ENCODE data around the gene GSTCD. TPM values are rescaled to one million over a fixed set of nuclear protein-coding genes. Genes with fewer than 3 reads are reported as not detected.

Gene GSTCD
- total RNA-seq, 5 donors from 2014 or later (not counting 1 experiment from before 2014, with no cell fraction given), result 5.1 to 7.5 (median 5.2) TPM

DNA sequence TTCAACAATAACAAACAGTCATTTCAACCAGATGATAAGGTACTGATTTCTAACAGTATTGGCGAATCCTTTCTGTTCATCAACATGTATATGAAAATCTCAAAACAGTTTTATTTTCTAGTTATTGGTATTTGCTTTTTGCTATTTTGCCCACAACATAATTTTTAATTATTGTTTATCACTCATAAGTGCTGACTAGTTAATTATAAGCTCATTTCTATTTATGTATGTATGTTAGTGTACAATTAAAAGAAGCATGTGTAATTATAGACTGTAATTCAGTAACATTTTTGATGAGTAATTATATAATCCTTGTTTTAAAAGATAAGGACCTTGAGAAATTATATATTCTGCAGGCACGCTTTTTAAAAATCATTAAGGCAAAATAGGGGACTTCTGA, 119.5 kb downstream of the GSTCD start:
- ATAC-seq (replicated peaks in 1 of 4) (no peak), DNase-seq (no peak)
- WGBS (ENCODE audit: insufficient coverage), result no CpG with 5 or more reads among the region's 2 CpGs
- ChIA-PET POLR2A (no interaction called here), CTCF (no interaction called here)
- H3K27ac Mint-ChIP-seq, result no peak overlapping the region
- no peak overlapping the region for H3K27ac ChIP-seq (ENCODE audit: low read length)
- H3K4me1 Mint-ChIP-seq, result no peaks in the 10 kb centered on the region
- peaks cover 2 to 12% (median 10%) of the 10 kb centered on the region in 3 donors for H3K9me3 Mint-ChIP-seq
- H3K27me3 Mint-ChIP-seq, result no peaks in the 10 kb centered on the region
- no peaks in the 10 kb centered on the region for H3K27me3 ChIP-seq (replicated peaks in 1 of 2; ENCODE audit: control insufficient read depth in 2 of 2, extremely low read depth in 1 of 2, insufficient read depth in 2 of 2, low read length in 1 of 2)
- peaks cover 46% of the 10 kb centered on the region for H3K36me3 Mint-ChIP-seq
- H3K4me1 ChIP-seq (ENCODE audit: control insufficient read depth in 1 of 2, extremely low read depth in 1 of 2, insufficient read depth in 2 of 2, low read length in 2 of 2), result no peaks in the 10 kb centered on the region
- no peak overlapping the region for H3K4me3 Mint-ChIP-seq
- no peaks in the 10 kb centered on the region for H3K36me3 ChIP-seq (ENCODE audit: control insufficient read depth in 2 of 2, extremely low read depth in 1 of 2, insufficient read depth in 1 of 2, low read length in 1 of 2)
- H3K9me3 ChIP-seq, result no peaks in the 10 kb centered on the region
- no peak overlapping the region for H3K4me3 ChIP-seq (ENCODE audit: control insufficient read depth in 1 of 2, extremely low read depth in 1 of 2, low read length in 1 of 2)

DNA sequence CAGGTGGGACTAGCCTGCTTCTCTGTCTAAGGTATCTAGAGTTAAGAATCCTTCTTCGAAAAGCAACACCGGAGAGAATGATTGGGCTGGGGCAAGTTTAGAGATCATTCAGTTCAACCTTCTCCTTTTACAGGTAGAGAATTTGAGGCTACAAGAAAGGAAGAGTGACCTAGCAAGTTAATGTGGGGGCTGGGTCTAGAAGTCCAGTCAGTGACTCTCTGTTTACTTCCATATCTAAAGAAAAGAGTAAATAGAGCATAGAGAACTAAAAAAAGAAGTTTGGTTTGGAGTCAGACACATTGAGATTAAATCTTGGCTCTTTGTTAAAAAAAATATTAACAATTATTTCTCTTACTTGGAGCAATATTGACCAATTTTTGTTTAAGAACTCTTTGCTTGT, 122.6 kb downstream of the GSTCD start:
- no peaks in the 10 kb centered on the region for H3K9me3 ChIP-seq
- no peak overlapping the region for H3K27ac ChIP-seq (ENCODE audit: low read length)
- no peaks in the 10 kb centered on the region for H3K4me1 ChIP-seq (ENCODE audit: control insufficient read depth in 1 of 2, extremely low read depth in 1 of 2, insufficient read depth in 2 of 2, low read length in 2 of 2)
- WGBS (ENCODE audit: insufficient coverage), result no CpG with 5 or more reads among the region's 2 CpGs
- H3K4me1 Mint-ChIP-seq, result no peaks in the 10 kb centered on the region
- peaks cover 2 to 12% (median 10%) of the 10 kb centered on the region in 3 donors for H3K9me3 Mint-ChIP-seq
- DNase-seq (no peak), ATAC-seq (replicated peaks in 1 of 4) (no peak)
- H3K4me3 Mint-ChIP-seq, result no peak overlapping the region
- CTCF ChIA-PET, result no interaction called here
- no peaks in the 10 kb centered on the region for H3K27me3 Mint-ChIP-seq
- no peaks in the 10 kb centered on the region for H3K27me3 ChIP-seq (replicated peaks in 1 of 2; ENCODE audit: control insufficient read depth in 2 of 2, extremely low read depth in 1 of 2, insufficient read depth in 2 of 2, low read length in 1 of 2)
- POLR2A ChIA-PET, result no interaction called here
- no peak overlapping the region for H3K4me3 ChIP-seq (ENCODE audit: control insufficient read depth in 1 of 2, extremely low read depth in 1 of 2, low read length in 1 of 2)
- no peak overlapping the region for H3K27ac Mint-ChIP-seq
- peaks cover 38% of the 10 kb centered on the region for H3K36me3 Mint-ChIP-seq
- H3K36me3 ChIP-seq (ENCODE audit: control insufficient read depth in 2 of 2, extremely low read depth in 1 of 2, insufficient read depth in 1 of 2, low read length in 1 of 2), result no peaks in the 10 kb centered on the region

DNA sequence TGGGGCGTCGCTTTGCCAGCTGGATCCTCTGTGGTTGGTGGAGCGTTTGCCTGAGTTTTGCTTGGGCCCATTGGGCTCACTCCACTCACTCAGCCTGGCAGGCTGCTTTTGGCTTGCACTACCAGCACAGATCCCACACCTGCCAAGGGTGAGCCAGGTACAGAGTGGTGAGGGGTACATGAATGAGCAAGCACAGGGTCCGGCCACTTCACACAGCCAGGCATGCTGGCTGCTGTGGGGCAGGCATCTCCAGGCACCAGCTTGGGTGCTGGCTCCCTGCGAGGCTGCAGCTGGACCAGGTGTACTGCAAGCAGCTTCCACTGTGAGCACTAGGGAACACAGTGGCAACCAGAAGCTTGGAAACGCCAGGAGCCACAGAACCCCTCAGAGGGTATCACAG, 126.6 kb downstream of the GSTCD start:
- no peaks in the 10 kb centered on the region for H3K27me3 Mint-ChIP-seq
- POLR2A ChIA-PET, result no interaction called here

DNA sequence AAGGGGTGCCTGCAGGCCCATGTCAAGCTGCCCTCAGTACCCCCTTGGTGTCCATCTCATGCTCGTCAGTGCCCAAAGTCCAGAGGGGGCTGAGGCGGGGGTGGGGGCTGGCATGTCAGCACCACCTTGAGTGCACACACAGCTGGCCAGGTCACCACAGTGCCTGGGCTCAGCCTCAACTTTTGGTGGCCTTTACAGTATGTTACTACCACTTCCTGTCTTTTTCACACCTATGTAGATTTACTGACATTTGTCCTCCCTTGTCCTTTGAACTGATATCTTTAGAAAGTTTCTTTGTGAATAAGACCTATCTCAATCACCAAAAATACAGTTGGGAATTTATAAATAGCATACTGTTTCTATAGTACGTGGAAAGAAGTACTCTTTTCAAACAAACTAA, 128.0 kb downstream of the GSTCD start:
- WGBS (ENCODE audit: insufficient coverage), result 100% methylated on average over 2 of the region's 3 CpGs
- POLR2A ChIA-PET, result no interaction called here
- ATAC-seq (replicated peaks in 1 of 4) (no peak), DNase-seq (no peak)
- CTCF ChIA-PET, result no interaction called here
- Mint-ChIP-seq H3K9me3 (peaks cover 0 to 3% (median 0%) of the 10 kb centered on the region in 3 donors), H3K27ac (no peak overlapping the region), H3K4me3 (no peak overlapping the region), H3K27me3 (no peaks in the 10 kb centered on the region), H3K36me3 (peaks cover 50% of the 10 kb centered on the region), H3K4me1 (no peaks in the 10 kb centered on the region)
- Histone ChIP-seq H3K9me3 (no peaks in the 10 kb centered on the region), H3K27me3 (replicated peaks in 1 of 2; ENCODE audit: control insufficient read depth in 2 of 2, extremely low read depth in 1 of 2, insufficient read depth in 2 of 2, low read length in 1 of 2) (no peaks in the 10 kb centered on the region), H3K27ac (ENCODE audit: low read length) (no peak overlapping the region), H3K36me3 (ENCODE audit: control insufficient read depth in 2 of 2, extremely low read depth in 1 of 2, insufficient read depth in 1 of 2, low read length in 1 of 2) (no peaks in the 10 kb centered on the region), H3K4me3 (ENCODE audit: control insufficient read depth in 1 of 2, extremely low read depth in 1 of 2, low read length in 1 of 2) (no peak overlapping the region), H3K4me1 (ENCODE audit: control insufficient read depth in 1 of 2, extremely low read depth in 1 of 2, insufficient read depth in 2 of 2, low read length in 2 of 2) (no peaks in the 10 kb centered on the region)

More for the DNA sequence above, 126.6 kb downstream of the GSTCD start:
- peaks cover 0 to 3% (median 0%) of the 10 kb centered on the region in 3 donors for H3K9me3 Mint-ChIP-seq
- 94% methylated on average over 3 of the region's 6 CpGs for WGBS (ENCODE audit: insufficient coverage)
- H3K36me3 Mint-ChIP-seq, result peaks cover 44% of the 10 kb centered on the region
- H3K4me1 Mint-ChIP-seq, result no peaks in the 10 kb centered on the region
- Histone ChIP-seq H3K4me3 (ENCODE audit: control insufficient read depth in 1 of 2, extremely low read depth in 1 of 2, low read length in 1 of 2) (no peak overlapping the region), H3K4me1 (ENCODE audit: control insufficient read depth in 1 of 2, extremely low read depth in 1 of 2, insufficient read depth in 2 of 2, low read length in 2 of 2) (no peaks in the 10 kb centered on the region), H3K9me3 (no peaks in the 10 kb centered on the region), H3K27ac (ENCODE audit: low read length) (no peak overlapping the region), H3K27me3 (replicated peaks in 1 of 2; ENCODE audit: control insufficient read depth in 2 of 2, extremely low read depth in 1 of 2, insufficient read depth in 2 of 2, low read length in 1 of 2) (no peaks in the 10 kb centered on the region), H3K36me3 (ENCODE audit: control insufficient read depth in 2 of 2, extremely low read depth in 1 of 2, insufficient read depth in 1 of 2, low read length in 1 of 2) (no peaks in the 10 kb centered on the region)
- CTCF ChIA-PET, result interaction anchor here in 1 of 2 donors (0.5 kb wide), 1 partner anchor 12 kb away, joined by 5 read pairs; no protein-coding TSS in a partner anchor
- ATAC-seq (replicated peaks in 1 of 4) (no peak), DNase-seq (no peak)
- H3K27ac Mint-ChIP-seq, result no peak overlapping the region
- H3K4me3 Mint-ChIP-seq, result no peak overlapping the region

DNA sequence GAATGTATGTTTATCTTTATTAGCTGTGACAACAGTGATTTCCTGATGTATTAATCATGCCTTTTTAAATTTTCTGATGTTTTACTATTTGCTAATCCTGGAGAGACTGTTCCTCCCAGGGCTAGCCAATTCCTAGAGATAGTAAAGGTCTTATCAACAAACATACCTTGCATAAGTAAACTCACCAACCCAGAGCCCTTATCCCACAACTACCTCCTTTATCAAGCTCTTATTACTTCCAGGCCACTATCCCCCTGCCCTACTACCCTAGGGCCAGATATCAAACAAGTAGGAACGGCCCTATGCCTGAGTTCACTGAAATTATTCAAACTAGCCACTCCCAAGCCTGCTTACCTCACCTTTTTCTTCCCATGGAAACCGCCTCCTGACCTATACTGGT, 128.5 kb downstream of the GSTCD start:
- ChIA-PET POLR2A (no interaction called here), CTCF (no interaction called here)
- H3K27me3 Mint-ChIP-seq, result no peaks in the 10 kb centered on the region
- H3K27ac Mint-ChIP-seq, result no peak overlapping the region
- ATAC-seq (replicated peaks in 1 of 4), result no peak
- Histone ChIP-seq H3K36me3 (ENCODE audit: control insufficient read depth in 2 of 2, extremely low read depth in 1 of 2, insufficient read depth in 1 of 2, low read length in 1 of 2) (no peaks in the 10 kb centered on the region), H3K27ac (ENCODE audit: low read length) (no peak overlapping the region), H3K27me3 (replicated peaks in 1 of 2; ENCODE audit: control insufficient read depth in 2 of 2, extremely low read depth in 1 of 2, insufficient read depth in 2 of 2, low read length in 1 of 2) (no peaks in the 10 kb centered on the region), H3K4me1 (ENCODE audit: control insufficient read depth in 1 of 2, extremely low read depth in 1 of 2, insufficient read depth in 2 of 2, low read length in 2 of 2) (no peaks in the 10 kb centered on the region), H3K9me3 (no peaks in the 10 kb centered on the region), H3K4me3 (ENCODE audit: control insufficient read depth in 1 of 2, extremely low read depth in 1 of 2, low read length in 1 of 2) (no peak overlapping the region)
- no peak overlapping the region for H3K4me3 Mint-ChIP-seq
- 80% methylated on average over 1 of the region's 2 CpGs for WGBS (ENCODE audit: insufficient coverage)
- H3K36me3 Mint-ChIP-seq, result peaks cover 50% of the 10 kb centered on the region
- no peaks in the 10 kb centered on the region for H3K4me1 Mint-ChIP-seq
- DNase-seq, result no peak
- H3K9me3 Mint-ChIP-seq, result peaks cover 0 to 3% (median 0%) of the 10 kb centered on the region in 3 donors

DNA sequence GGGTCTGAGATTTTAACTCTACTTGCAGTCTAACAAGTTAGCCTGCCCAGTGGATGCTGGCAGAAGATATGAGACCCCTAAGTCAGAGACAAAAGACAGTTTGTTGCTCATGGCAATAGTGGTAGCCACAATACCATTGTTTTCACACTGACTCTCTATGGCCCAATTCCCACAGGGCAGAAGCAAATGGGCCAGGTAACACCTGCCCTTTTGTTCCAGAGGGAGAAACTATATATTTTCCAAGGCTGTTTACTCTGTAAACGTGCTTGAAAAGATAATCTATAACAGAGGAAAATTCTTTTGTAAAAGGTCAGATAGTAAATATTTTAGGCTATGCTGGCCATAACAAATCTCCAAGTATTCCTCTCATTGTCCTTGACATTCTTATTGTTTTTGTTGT, 129.5 kb downstream of the GSTCD start:
- Histone ChIP-seq H3K9me3 (no peaks in the 10 kb centered on the region), H3K4me1 (ENCODE audit: control insufficient read depth in 1 of 2, extremely low read depth in 1 of 2, insufficient read depth in 2 of 2, low read length in 2 of 2) (no peaks in the 10 kb centered on the region), H3K4me3 (ENCODE audit: control insufficient read depth in 1 of 2, extremely low read depth in 1 of 2, low read length in 1 of 2) (no peak overlapping the region), H3K36me3 (ENCODE audit: control insufficient read depth in 2 of 2, extremely low read depth in 1 of 2, insufficient read depth in 1 of 2, low read length in 1 of 2) (no peaks in the 10 kb centered on the region), H3K27me3 (replicated peaks in 1 of 2; ENCODE audit: control insufficient read depth in 2 of 2, extremely low read depth in 1 of 2, insufficient read depth in 2 of 2, low read length in 1 of 2) (no peaks in the 10 kb centered on the region), H3K27ac (ENCODE audit: low read length) (no peak overlapping the region)
- POLR2A ChIA-PET, result no interaction called here
- WGBS (ENCODE audit: insufficient coverage), result no CpG with 5 or more reads among the region's 1 CpG
- Mint-ChIP-seq H3K4me1 (no peaks in the 10 kb centered on the region), H3K4me3 (no peak overlapping the region), H3K36me3 (peaks cover 49% of the 10 kb centered on the region), H3K27ac (no peak overlapping the region), H3K9me3 (peaks cover 0 to 3% (median 0%) of the 10 kb centered on the region in 3 donors), H3K27me3 (no peaks in the 10 kb centered on the region)
- ATAC-seq (replicated peaks in 1 of 4), result no peak
- no peak for DNase-seq
- CTCF ChIA-PET, result no interaction called here
